ENCODE measurements around the gene NRGN.

NRGN gene

GRCh38 chr11:124739479-124740276 lies at the start of gene NRGN:
Gene NRGN, plus strand, starts transcription at chr11:124739942. Its CDS starts 143 bp downstream, at chr11:124740085.
- DNase-seq = peak; percentile 79

- DNase-seq = no peak
Observed at GRCh38 chr11:124693142-124693541, 46.6 kb upstream of the NRGN start.

GRCh38 chr11:124699547-124699946 lies 40.2 kb upstream of the NRGN start:
- no peak for DNase-seq

GRCh38 chr11:124700028-124700427 lies 39.7 kb upstream of the NRGN start:
- no peak for DNase-seq

- no peak for DNase-seq
Observed at GRCh38 chr11:124707829-124708228, 31.9 kb upstream of the NRGN start.

GRCh38 chr11:124712392-124712791 lies 27.4 kb upstream of the NRGN start:
- DNase-seq = no peak

- DNase-seq = no peak
Observed at GRCh38 chr11:124716591-124716990, 23.2 kb upstream of the NRGN start.

- DNase-seq = no peak
Observed at GRCh38 chr11:124717421-124717785, 22.3 kb upstream of the NRGN start.

- DNase-seq = no peak
Observed at GRCh38 chr11:124717786-124718651, 21.7 kb upstream of the NRGN start.

- DNase-seq = no peak
Observed at GRCh38 chr11:124718801-124719200, 20.9 kb upstream of the NRGN start.

GRCh38 chr11:124719534-124719933 lies 20.2 kb upstream of the NRGN start:
- DNase-seq = no peak

GRCh38 chr11:124722176-124722575 lies 17.6 kb upstream of the NRGN start:
- DNase-seq = no peak

GRCh38 chr11:124724979-124725718 lies 14.6 kb upstream of the NRGN start:
- DNase-seq = no peak

GRCh38 chr11:124725719-124726105 lies 14.0 kb upstream of the NRGN start:
- no peak for DNase-seq

- no peak for DNase-seq
Observed at GRCh38 chr11:124727474-124727873, 12.3 kb upstream of the NRGN start.

GRCh38 chr11:124728134-124728533 lies 11.6 kb upstream of the NRGN start:
- DNase-seq = no peak

GRCh38 chr11:124729571-124729970 lies 10.2 kb upstream of the NRGN start:
- no peak for DNase-seq

- DNase-seq = no peak
Observed at GRCh38 chr11:124732230-124732629, 7.5 kb upstream of the NRGN start.

GRCh38 chr11:124736736-124737135 lies 3.0 kb upstream of the NRGN start:
- no peak for DNase-seq

GRCh38 chr11:124737638-124738305 lies 2.0 kb upstream of the NRGN start:
- DNase-seq = no peak

- DNase-seq = no peak
Observed at GRCh38 chr11:124738713-124739478, 846 bp upstream of the NRGN start.

- peak; percentile 43 for DNase-seq
Observed at GRCh38 chr11:124740277-124740882, 638 bp downstream of the NRGN start.

Measured in stimulated activated CD4-positive, alpha-beta T cell treated with anti-CD3 and anti-CD28 coated beads, Interleukin-12 subunit alpha, Interleukin-12 subunit beta, amount 100 ng/mL, for 4 hours (primary cell).